ENCODE data around the gene OR5M8. TPM values are rescaled to one million over a fixed set of nuclear protein-coding genes. Genes with fewer than 3 reads are reported as not detected.

OR5M8 gene
- total and polyA plus RNA-seq, 3 donors from 2014 or later, result 0.47 TPM; not detected in 2

GRCh38 chr11:56509439-56509838 is 18.3 kb upstream of the OR5M8 start:
- no peaks in the 10 kb centered on the region for H3K9me3 ChIP-seq
- no peak overlapping the region for H3K4me3 ChIP-seq
- H3K27me3 ChIP-seq, result no peaks in the 10 kb centered on the region
- DNase-seq, result no peak
- TF ChIP-seq CTCF (IDR thresholded peaks at IDR 0.05) (no peak), POLR2A (IDR thresholded peaks at IDR 0.05) (no peak)
- no peaks in the 10 kb centered on the region for H3K36me3 ChIP-seq (ENCODE audit: low read depth, missing control alignments)
- intact Hi-C loops (cut with DNase I; ENCODE audit: low total_unique reads), result no loop called here
- H3K4me1 ChIP-seq, result no peaks in the 10 kb centered on the region
- no peak overlapping the region for H3K27ac ChIP-seq
- 92 to 95% methylated on average over 1 of the region's 1 CpG for WGBS, 2 donors

GRCh38 chr11:56497010-56497409 is 5.8 kb upstream of the OR5M8 start:
- H3K36me3 ChIP-seq (ENCODE audit: low read depth, missing control alignments), result no peaks in the 10 kb centered on the region
- no peak for DNase-seq
- H3K4me3 ChIP-seq, result peak overlapping the region; percentile 32 to 44
- H3K27me3 ChIP-seq, result no peaks in the 10 kb centered on the region
- 67 to 76% methylated on average over 4 to 23 of the region's 28 CpGs for WGBS, 2 donors
- no peaks in the 10 kb centered on the region for H3K4me1 ChIP-seq
- H3K9me3 ChIP-seq, result no peaks in the 10 kb centered on the region
- TF ChIP-seq CTCF (IDR thresholded peaks at IDR 0.05) (no peak), POLR2A (IDR thresholded peaks at IDR 0.05) (no peak)
- intact Hi-C loops (cut with DNase I; ENCODE audit: low total_unique reads), result no loop called here
- H3K27ac ChIP-seq, result no peak overlapping the region

- TF ChIP-seq POLR2A (IDR thresholded peaks at IDR 0.05) (no peak), CTCF (IDR thresholded peaks at IDR 0.05) (no peak)
- WGBS, 2 donors, result 86 to 89% methylated on average over 2 of the region's 2 CpGs
Observed at GRCh38 chr11:56495117-56495516, 3.9 kb upstream of the OR5M8 start.

GRCh38 chr11:56486801-56487200 is 4.4 kb downstream of the OR5M8 start:
- DNase-seq, result no peak
- Histone ChIP-seq H3K4me3 (no peak overlapping the region), H3K27ac (no peak overlapping the region), H3K9me3 (no peaks in the 10 kb centered on the region), H3K4me1 (no peaks in the 10 kb centered on the region), H3K36me3 (ENCODE audit: low read depth, missing control alignments) (no peaks in the 10 kb centered on the region), H3K27me3 (no peaks in the 10 kb centered on the region)
- 72% methylated on average over 3 of the region's 3 CpGs for WGBS, 2 donors
- intact Hi-C loops (cut with DNase I; ENCODE audit: low total_unique reads), result no loop called here
- TF ChIP-seq CTCF (IDR thresholded peaks at IDR 0.05), result no peak
- TF ChIP-seq POLR2A (IDR thresholded peaks at IDR 0.05), result no peak

More at GRCh38 chr11:56495117-56495516, 3.9 kb upstream of the OR5M8 start:
- H3K9me3 ChIP-seq, result no peaks in the 10 kb centered on the region
- no peaks in the 10 kb centered on the region for H3K27me3 ChIP-seq
- H3K4me3 ChIP-seq, result no peak overlapping the region
- no peaks in the 10 kb centered on the region for H3K36me3 ChIP-seq (ENCODE audit: low read depth, missing control alignments)
- no peaks in the 10 kb centered on the region for H3K4me1 ChIP-seq
- DNase-seq, result no peak
- intact Hi-C loops (cut with DNase I; ENCODE audit: low total_unique reads), result no loop called here
- no peak overlapping the region for H3K27ac ChIP-seq

GRCh38 chr11:56474729-56475235 is 16.4 kb downstream of the OR5M8 start:
- no peak for TF ChIP-seq CTCF (IDR thresholded peaks at IDR 0.05)
- TF ChIP-seq POLR2A (IDR thresholded peaks at IDR 0.05), result no peak
- Histone ChIP-seq H3K9me3 (no peaks in the 10 kb centered on the region), H3K27me3 (no peaks in the 10 kb centered on the region), H3K27ac (no peak overlapping the region), H3K36me3 (ENCODE audit: low read depth, missing control alignments) (no peaks in the 10 kb centered on the region), H3K4me3 (no peak overlapping the region), H3K4me1 (no peaks in the 10 kb centered on the region)
- intact Hi-C loops (cut with DNase I; ENCODE audit: low total_unique reads), result no loop called here
- DNase-seq, result no peak
- WGBS, 2 donors, result 49 to 63% methylated on average over 1 of the region's 1 CpG
